ENCODE results near the gene EML4. TPM values are rescaled to one million over a fixed set of nuclear protein-coding genes. Genes with fewer than 3 reads are reported as not detected.

EML4 gene
- total and polyA plus RNA-seq, 2 donors (not counting 1 experiment from before 2014, with no cell fraction given), result 49.4 to 134 TPM

DNA sequence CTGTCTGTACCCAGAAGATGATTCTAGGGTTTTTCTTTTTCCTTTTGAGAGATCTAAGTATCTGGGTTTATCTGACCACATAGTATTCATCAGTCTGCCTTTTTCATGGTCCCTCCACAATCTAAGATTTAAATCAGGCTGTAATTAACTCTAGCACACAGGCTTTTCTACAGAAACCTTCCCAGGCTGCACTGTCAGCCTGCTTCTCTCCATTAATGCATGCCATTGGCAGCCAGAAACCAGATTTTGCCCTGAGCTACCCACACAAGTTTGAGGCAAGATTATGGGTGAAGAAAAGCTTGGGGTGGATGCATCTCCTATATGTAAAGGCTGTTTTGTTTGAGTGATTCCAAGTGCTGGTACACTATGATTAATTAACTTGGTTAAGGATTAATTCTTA lies 45.7 kb upstream of the EML4 start:
- H2AFZ ChIP-seq (ENCODE audit: insufficient read depth, low read depth, low read length, poor library complexity, severe bottlenecking), result no peak overlapping the region
- no peak overlapping the region for H3K9ac ChIP-seq (ENCODE audit: low read length)
- POLR2A ChIA-PET, result interaction anchor here (0.6 to 1.9 kb wide), 3 partner anchors 13 to 73 kb away, joined by 3 to 5 read pairs (median 3); no protein-coding TSS in a partner anchor
- H3K4me1 ChIP-seq (ENCODE audit: control insufficient read depth in 2 of 2, insufficient read depth in 2 of 2, low read length in 2 of 2), result peaks cover 56 to 66% of the 10 kb centered on the region in 2 donors
- no peaks in the 10 kb centered on the region for H3K79me2 ChIP-seq (ENCODE audit: control insufficient read depth, insufficient read depth, low read length)
- no peaks in the 10 kb centered on the region for H3K27me3 Mint-ChIP-seq
- H3K27me3 ChIP-seq (replicated peaks in 1 of 4; ENCODE audit: control extremely low read depth in 1 of 4, control insufficient read depth in 3 of 4, insufficient read depth in 4 of 4, low read length in 3 of 4), result no peaks in the 10 kb centered on the region
- ATAC-seq (ENCODE audit: low read depth) (no peak), DNase-seq (peak; percentile 14)
- no peaks in the 10 kb centered on the region for H3K36me3 ChIP-seq (replicated peaks in 1 of 2; ENCODE audit: control extremely low read depth in 1 of 2, control insufficient read depth in 1 of 2, extremely low read depth in 1 of 2, insufficient read depth in 2 of 2, low read length in 1 of 2)
- H3K4me1 Mint-ChIP-seq, result peaks cover 60% of the 10 kb centered on the region
- no peak overlapping the region for H3K27ac ChIP-seq (ENCODE audit: low read length in 2 of 2)
- intact Hi-C loops (cut with micrococcal nuclease), result no loop called here
- H4K20me1 ChIP-seq (ENCODE audit: control insufficient read depth, insufficient read depth, low read length, poor library complexity, severe bottlenecking), result no peaks in the 10 kb centered on the region
- H3K4me2 ChIP-seq (replicated peaks; ENCODE audit: low read depth, low read length, poor library complexity, severe bottlenecking), result peak overlapping the region; percentile 39
- TF ChIP-seq EZH2 (IDR thresholded peaks at IDR 0.05; ENCODE audit: borderline replicate concordance, insufficient read depth, low read depth, low read length, poor library complexity, severe bottlenecking), result no peak
- TF ChIP-seq, protein P1, sequence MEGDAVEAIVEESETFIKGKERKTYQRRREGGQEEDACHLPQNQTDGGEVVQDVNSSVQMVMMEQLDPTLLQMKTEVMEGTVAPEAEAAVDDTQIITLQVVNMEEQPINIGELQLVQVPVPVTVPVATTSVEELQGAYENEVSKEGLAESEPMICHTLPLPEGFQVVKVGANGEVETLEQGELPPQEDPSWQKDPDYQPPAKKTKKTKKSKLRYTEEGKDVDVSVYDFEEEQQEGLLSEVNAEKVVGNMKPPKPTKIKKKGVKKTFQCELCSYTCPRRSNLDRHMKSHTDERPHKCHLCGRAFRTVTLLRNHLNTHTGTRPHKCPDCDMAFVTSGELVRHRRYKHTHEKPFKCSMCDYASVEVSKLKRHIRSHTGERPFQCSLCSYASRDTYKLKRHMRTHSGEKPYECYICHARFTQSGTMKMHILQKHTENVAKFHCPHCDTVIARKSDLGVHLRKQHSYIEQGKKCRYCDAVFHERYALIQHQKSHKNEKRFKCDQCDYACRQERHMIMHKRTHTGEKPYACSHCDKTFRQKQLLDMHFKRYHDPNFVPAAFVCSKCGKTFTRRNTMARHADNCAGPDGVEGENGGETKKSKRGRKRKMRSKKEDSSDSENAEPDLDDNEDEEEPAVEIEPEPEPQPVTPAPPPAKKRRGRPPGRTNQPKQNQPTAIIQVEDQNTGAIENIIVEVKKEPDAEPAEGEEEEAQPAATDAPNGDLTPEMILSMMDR (IDR thresholded peaks at IDR 0.05), result no peak
- CTCF ChIA-PET, result interaction anchor here (0.8 to 2.8 kb wide), 5 partner anchors 10 to 43 kb away, joined by 3 to 16 read pairs (median 5); no protein-coding TSS in a partner anchor
- H3K9me3 ChIP-seq (ENCODE audit: control extremely low read depth in 1 of 3, control insufficient read depth in 2 of 3, insufficient read depth in 1 of 3, low read length in 2 of 3), result no peaks in the 10 kb centered on the region
- H3K4me3 ChIP-seq (ENCODE audit: control extremely low read depth in 1 of 5, extremely low read depth in 1 of 5, insufficient read depth in 1 of 5, low read depth in 2 of 5, low read length in 4 of 5), result peak overlapping the region in 1 of 5 experiments; percentile 8
- H3K4me3 Mint-ChIP-seq, result peak overlapping the region; percentile 62
- no peaks in the 10 kb centered on the region for H3K9me3 Mint-ChIP-seq (ENCODE audit: insufficient read depth)
- peak overlapping the region; percentile 62 for H3K27ac Mint-ChIP-seq

DNA sequence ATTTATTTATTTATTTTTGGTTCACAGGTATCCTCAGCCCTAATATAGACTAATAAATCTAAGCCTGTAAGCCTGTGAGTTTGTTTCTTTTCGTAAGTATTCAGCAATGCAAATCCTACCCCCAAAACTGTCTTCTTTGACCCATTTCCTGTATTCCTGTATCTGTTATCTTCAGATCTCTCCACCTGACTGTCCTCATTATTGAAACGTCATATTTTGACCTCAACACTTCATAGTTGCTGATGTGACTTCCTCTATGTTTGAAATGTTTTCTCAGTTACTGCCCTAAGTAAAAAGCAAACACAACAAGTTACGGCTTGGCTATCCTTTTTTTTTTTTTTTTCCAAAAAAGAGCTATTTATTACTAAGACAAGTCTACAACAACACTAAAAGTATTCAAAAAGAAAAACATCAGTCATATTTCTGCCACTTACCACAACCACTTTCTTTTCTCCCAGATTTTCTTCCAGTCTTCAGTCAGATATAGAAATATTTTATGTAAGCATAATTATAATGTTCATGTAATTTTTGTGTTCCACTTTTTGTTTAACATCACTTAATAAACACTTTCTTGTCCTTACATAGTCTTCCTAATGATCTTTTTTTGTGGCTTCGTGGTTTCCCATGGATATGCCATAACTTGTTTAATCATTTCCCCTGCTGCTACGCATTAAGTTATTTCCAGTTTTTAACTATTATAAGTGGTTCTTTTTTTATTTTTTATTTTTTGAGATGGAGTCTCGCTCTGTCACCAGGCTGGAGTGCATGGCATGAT lies 45.0 kb upstream of the EML4 start:
- H3K36me3 ChIP-seq (replicated peaks in 1 of 2; ENCODE audit: control extremely low read depth in 1 of 2, control insufficient read depth in 1 of 2, extremely low read depth in 1 of 2, insufficient read depth in 2 of 2, low read length in 1 of 2), result no peaks in the 10 kb centered on the region
- H3K4me3 ChIP-seq (ENCODE audit: control extremely low read depth in 1 of 5, extremely low read depth in 1 of 5, insufficient read depth in 1 of 5, low read depth in 2 of 5, low read length in 4 of 5), result peak overlapping the region in 1 of 5 experiments; percentile 8
- ChIA-PET POLR2A (interaction anchor here (0.8 to 1.9 kb wide), 4 partner anchors 9 to 23 kb away, joined by 3 to 5 read pairs (median 4); no protein-coding TSS in a partner anchor), CTCF (interaction anchor here (0.6 to 2.8 kb wide), 7 partner anchors 9 to 686 kb away, joined by 3 to 16 read pairs (median 5); no protein-coding TSS in a partner anchor)
- peak; percentile 84 for DNase-seq
- intact Hi-C loops (cut with micrococcal nuclease), result loop anchor here (1.0 kb wide), 1 partner anchor 9 kb away; no protein-coding TSS in a partner anchor
- peak overlapping the region; percentile 49 for H3K4me3 Mint-ChIP-seq
- H3K79me2 ChIP-seq (ENCODE audit: control insufficient read depth, insufficient read depth, low read length), result no peaks in the 10 kb centered on the region
- H3K9ac ChIP-seq (ENCODE audit: low read length), result no peak overlapping the region
- H3K27me3 Mint-ChIP-seq, result no peaks in the 10 kb centered on the region
- no peaks in the 10 kb centered on the region for H3K9me3 Mint-ChIP-seq (ENCODE audit: insufficient read depth)
- H3K4me1 Mint-ChIP-seq, result peaks cover 60% of the 10 kb centered on the region
- H2AFZ ChIP-seq (ENCODE audit: insufficient read depth, low read depth, low read length, poor library complexity, severe bottlenecking), result no peak overlapping the region
- no peaks in the 10 kb centered on the region for H3K27me3 ChIP-seq (replicated peaks in 1 of 4; ENCODE audit: control extremely low read depth in 1 of 4, control insufficient read depth in 3 of 4, insufficient read depth in 4 of 4, low read length in 3 of 4)
- TF ChIP-seq, protein P1 (IDR thresholded peaks at IDR 0.05), result no peak
- no peak for TF ChIP-seq EZH2 (IDR thresholded peaks at IDR 0.05; ENCODE audit: borderline replicate concordance, insufficient read depth, low read depth, low read length, poor library complexity, severe bottlenecking)
- H3K27ac ChIP-seq (ENCODE audit: low read length in 2 of 2), result no peak overlapping the region
- no peaks in the 10 kb centered on the region for H3K9me3 ChIP-seq (ENCODE audit: control extremely low read depth in 1 of 3, control insufficient read depth in 2 of 3, insufficient read depth in 1 of 3, low read length in 2 of 3)
- H3K4me1 ChIP-seq (ENCODE audit: control insufficient read depth in 2 of 2, insufficient read depth in 2 of 2, low read length in 2 of 2), result peaks cover 56 to 66% of the 10 kb centered on the region in 2 donors
- ATAC-seq (ENCODE audit: low read depth), result peak; percentile 62
- H3K4me2 ChIP-seq (replicated peaks; ENCODE audit: low read depth, low read length, poor library complexity, severe bottlenecking), result peak overlapping the region; percentile 39
- H3K27ac Mint-ChIP-seq, result peak overlapping the region; percentile 47
- WGBS (ENCODE audit: insufficient coverage), result 7% methylated on average over 2 of the region's 6 CpGs
- no peaks in the 10 kb centered on the region for H4K20me1 ChIP-seq (ENCODE audit: control insufficient read depth, insufficient read depth, low read length, poor library complexity, severe bottlenecking)
